CD4-positive, alpha-beta T cell treated with Interleukin-2 at 100 ng/mL for 4 hours (primary cell): ENCODE results near the gene LY6G6F.

Source experiments
- DNase-seq: peaks from one replicate; pipeline ENCODE4 v3.0.0-alpha.2; 2020; ENCODE audit warnings: low spot score

Gene LY6G6F

GRCh38 chr6:31739639-31740396, 33.2 kb downstream of the LY6G6F start, which contains the start of gene MSH5:
TSS of gene MSH5 (plus strand) at chr6:31740005. CDS start at chr6:31740467, 462 bp downstream.
- DNase-seq: peak; percentile 97

GRCh38 chr6:31740397-31741223, 33.9 kb downstream of the LY6G6F start:
- peak; percentile 30 for DNase-seq

- DNase-seq: no peak
These were observed 35.1 kb downstream of the LY6G6F start for GRCh38 chr6:31741815-31742214.

- DNase-seq: no peak
These were observed 36.2 kb downstream of the LY6G6F start for GRCh38 chr6:31742894-31743293.

- DNase-seq: no peak
These were observed 37.8 kb downstream of the LY6G6F start for GRCh38 chr6:31744422-31744821.

GRCh38 chr6:31749301-31750036, 42.8 kb downstream of the LY6G6F start:
- no peak for DNase-seq

- no peak for DNase-seq
These were observed 43.9 kb downstream of the LY6G6F start for GRCh38 chr6:31750411-31751022.

GRCh38 chr6:31752739-31753319, 46.2 kb downstream of the LY6G6F start:
- DNase-seq: no peak

- DNase-seq: no peak
These were observed 51.6 kb downstream of the LY6G6F start for GRCh38 chr6:31758281-31758680.
